Endometrial microvascular endothelial cells (primary cell): Measurements from ENCODE around the gene FOLR2. TPM values are rescaled to one million over a fixed set of nuclear protein-coding genes. Genes with fewer than 3 reads are reported as not detected.

Source experiments
- in situ Hi-C: cut with HindIII; loops from 2 replicates; pipeline ENCODE4 v1.10.0; 2017; ENCODE audit warnings: low sequenced_read_pairs, low pct_unique_long_range_greater_than_20kb; ENCODE audit errors: inconsistent ontology term
- total RNA-seq: library from RNA; depleted of rRNA; stranded (reverse); fragments of >200 nt; gene quantifications from one replicate; pipeline ENCODE4 v1.2.3, GENCODE V29; 2015; ENCODE audit errors: inconsistent ontology term

The FOLR2 gene
- total RNA-seq, 1 donor from 2014 or later: not detected

GRCh38 chr11:72237112-72237931 is 20.7 kb downstream of the FOLR2 start:
- in situ Hi-C loops: no loop called here

DNA sequence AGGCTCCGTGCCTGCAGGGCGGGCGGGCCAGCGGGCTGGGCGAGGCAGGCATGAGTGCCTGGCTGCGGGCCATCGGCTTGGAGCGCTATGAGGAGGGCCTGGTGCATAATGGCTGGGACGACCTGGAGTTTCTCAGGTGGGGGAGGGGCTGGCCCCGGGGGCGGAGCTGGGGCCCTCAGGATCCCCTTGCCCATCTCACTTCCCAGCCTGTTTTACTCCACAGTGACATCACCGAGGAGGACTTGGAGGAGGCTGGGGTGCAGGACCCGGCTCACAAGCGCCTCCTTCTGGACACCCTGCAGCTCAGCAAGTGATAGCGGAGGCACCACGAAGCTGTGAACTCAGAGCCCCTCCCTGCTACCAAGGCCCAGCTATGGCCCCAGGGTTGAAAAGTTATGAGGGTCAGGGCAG is 21.5 kb downstream of the FOLR2 start:
- in situ Hi-C loops: no loop called here

GRCh38 chr11:72238492-72239312 is 22.1 kb downstream of the FOLR2 start:
- in situ Hi-C loops: no loop called here

- in situ Hi-C loops: no loop called here
These were observed 22.8 kb downstream of the FOLR2 start for GRCh38 chr11:72239313-72239848.

DNA sequence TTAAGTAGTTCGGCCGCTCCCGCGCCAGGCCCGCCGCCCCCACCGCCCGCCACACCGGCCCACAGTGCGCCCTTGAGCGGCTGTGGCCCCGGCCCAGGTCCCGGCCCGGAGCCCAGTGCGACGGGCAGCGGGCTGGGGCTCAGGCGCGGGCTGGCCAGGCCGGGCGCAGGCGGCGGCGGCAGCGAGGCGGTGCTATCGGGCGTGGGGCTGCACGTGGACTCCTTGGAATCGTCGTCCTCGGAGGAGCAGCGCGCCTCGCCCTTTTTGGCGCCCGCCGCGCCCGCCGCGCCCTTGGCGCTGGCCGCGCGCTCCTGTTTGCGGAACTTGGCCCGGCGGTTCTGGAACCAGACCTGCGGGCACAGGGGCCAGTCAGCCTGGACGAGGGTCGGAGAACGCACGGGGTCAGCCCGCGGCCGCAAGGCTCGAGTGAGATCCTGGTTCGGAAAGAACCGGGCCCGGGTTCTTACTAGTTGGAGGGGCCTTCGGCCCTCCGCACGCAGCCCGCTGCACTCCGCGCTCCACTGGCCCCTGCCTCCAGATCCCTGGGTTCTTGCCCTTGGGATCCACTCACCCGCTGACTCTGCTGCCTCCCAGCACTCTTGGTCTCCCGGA is 23.4 kb downstream of the FOLR2 start:
- in situ Hi-C loops: no loop called here

DNA sequence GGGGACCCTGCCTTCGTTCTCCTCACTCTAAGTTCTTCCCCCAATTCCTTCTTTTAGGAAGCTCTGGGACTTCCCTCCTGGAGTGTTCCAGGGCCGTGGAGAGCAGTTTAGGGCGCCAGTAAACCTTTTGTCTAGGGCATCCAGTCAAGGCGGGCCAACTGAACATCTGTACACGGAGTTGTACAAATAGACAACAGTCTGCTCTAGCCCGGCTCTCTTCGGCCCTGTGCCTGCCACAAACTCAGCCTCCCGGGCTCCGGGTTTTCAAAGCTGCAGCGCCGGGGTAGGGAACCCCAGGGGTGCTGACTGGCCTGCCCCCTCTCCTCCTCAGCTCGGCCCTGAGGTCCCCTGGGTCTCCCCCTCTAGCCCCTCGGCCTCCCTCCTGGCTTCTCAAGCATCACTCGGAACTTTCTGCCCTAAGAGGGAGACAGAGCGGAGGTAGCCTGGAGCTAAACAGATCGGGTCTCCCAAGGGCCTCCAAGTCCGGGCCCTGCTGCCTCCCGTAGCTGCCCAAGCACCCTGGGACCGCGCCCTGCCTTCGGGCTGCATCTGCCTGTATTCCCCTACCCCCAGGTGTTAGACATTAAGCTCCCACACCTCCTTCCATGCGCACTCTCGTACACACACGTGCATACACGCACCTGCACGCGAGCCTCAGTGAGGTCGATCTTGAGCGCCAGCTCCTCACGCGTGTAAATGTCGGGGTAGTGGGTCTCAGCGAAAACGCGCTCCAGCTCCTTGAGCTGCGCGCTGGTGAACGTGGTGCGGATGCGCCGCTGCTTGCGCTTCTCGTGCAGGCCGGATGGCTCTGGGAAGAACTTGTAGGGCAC is 24.1 kb downstream of the FOLR2 start:
- in situ Hi-C loops: no loop called here

- in situ Hi-C loops: no loop called here
These were observed 24.7 kb downstream of the FOLR2 start for GRCh38 chr11:72241291-72241781.

DNA sequence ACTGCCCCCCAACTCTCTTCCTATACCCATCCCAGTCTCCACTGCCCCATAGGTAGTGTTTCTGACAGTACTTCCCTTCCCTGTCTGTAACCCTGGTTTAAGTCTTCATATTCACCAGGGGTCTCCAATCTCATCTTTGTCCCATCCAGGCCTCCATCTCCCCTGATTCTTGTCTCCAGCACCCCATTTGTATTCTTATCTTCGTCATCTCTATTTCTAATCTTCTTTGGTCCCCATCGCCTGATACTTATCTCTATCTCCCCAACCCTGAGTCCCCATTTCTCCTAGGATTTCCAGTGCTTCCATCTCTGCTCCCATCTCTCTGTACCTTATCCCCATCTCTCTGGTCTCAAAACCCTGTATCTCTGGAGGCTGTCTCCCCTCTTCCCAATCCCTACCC is 25.5 kb downstream of the FOLR2 start:
- in situ Hi-C loops: no loop called here

GRCh38 chr11:72243173-72244059 is 26.8 kb downstream of the FOLR2 start:
- in situ Hi-C loops: no loop called here

DNA sequence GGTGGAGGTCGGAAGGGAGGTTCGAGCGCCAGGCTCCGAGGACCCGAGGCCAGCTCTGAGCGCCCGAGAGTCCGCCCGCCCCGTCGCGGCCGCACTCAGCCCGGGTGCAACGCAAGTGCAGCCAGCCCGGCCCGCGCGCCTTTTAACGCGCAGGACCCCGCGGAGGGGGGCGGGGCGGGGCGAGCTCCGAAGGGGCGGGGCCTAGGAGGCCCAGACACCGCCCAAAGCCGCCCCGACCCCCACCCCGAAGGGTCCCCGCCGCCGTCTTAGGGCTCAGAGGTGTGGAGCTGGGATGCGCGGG is 27.4 kb downstream of the FOLR2 start, which contains the start of gene PHOX2A:
PHOX2A (minus strand) TSS at position 117 of the 301 bp plus-strand sequence. CDS start 172 bp downstream, outside the sequence.
- in situ Hi-C loops: no loop called here

GRCh38 chr11:72244361-72245262 is 28.0 kb downstream of the FOLR2 start:
- in situ Hi-C loops: no loop called here

GRCh38 chr11:72245263-72245816 is 28.7 kb downstream of the FOLR2 start:
- in situ Hi-C loops: no loop called here

DNA sequence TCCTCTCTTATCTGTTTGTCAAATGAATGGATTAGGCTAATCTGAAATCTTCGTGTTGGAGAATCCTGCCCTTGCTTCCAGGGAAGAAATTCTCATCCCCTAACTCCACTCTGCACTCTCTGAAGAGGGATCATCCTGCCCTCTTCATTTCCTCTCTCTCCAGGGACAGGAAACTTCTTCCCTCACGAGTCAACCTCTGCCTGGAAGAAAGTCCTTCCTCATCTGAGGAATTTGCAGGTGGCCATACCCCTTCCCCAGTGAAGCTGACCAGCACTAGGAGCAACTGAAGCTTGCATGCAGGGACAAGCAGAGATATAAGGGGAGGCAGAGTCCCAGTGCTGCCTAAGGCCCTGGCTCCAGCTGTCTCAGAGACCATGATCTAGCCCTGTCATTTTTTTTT is 31.0 kb downstream of the FOLR2 start:
- in situ Hi-C loops: no loop called here

DNA sequence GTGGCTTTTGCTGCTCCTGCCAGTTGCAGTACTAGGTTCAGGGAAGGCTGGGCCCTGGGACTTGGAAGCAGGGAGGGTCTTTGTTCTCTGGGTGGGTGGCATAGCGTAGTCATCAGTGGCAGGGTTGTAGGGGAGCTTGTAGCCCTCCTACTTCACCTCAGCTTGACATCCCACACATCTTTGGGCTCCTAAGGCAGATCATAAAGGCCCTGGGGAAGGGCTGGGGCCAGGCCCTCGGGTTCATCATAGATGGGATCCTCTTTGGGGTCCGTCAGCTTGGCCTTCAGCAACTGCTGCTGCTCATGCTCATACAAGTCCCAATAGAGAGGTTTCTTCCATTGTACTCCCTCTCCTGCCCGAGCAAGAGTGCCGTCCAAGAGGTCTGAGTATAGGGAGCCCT is 33.4 kb downstream of the FOLR2 start:
- in situ Hi-C loops: no loop called here

DNA sequence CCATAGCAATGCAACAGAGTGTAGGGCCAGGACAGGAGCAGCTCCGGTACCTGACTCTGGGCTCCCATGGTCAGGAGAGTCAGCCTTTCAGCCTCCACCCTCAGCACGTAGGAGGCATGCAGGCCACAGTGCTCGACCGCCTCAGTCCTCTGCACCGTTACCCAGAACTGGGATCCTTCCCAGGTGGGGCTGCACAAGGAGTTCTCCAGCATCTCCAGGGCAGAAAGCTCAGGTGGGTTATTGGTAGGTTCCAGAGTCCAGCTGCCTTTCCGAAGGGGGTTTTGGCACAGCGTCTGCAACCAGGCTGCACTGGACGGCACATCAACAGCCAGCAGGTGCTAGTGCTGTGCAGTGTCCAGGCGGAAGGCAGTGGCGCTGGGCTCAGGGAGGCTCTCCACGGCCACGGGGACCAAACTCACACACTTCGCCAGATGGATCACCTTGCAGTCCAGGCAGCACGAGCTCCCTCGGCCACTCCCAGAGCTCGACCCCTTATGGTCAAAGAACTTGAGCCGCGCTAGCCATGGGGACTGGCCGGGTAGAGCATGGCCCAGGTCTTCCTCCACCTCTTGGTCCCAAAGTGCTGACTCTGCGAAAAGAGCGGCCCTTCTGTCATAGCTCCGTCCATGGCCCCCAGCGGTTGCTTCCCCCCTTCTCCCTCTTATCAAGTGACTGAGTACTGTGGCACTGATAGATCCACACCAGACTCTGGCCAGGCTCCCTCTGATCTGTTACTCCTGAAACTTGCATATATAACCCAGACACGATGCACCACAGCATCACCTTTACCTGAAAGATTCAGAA is 34.3 kb downstream of the FOLR2 start:
- in situ Hi-C loops: no loop called here

- in situ Hi-C loops: no loop called here
These were observed 35.0 kb downstream of the FOLR2 start for GRCh38 chr11:72251614-72252013.
